HG02840 (cell line): ENCODE results near the gene TRPV5.
"Not testable (repeated sequence)": the region's sequence is repeated elsewhere in the genome, so short reads cannot be mapped to it uniquely, and the experiment has no call there.

Experiments used
- ATAC-seq: cut with Tn5 transposase; IDR thresholded peaks from one replicate; pipeline ENCODE4 v1.9.1; 2021; ENCODE audit warnings: mild to moderate bottlenecking, moderate library complexity, moderate number of reproducible peaks; ENCODE audit not compliant: unreplicated experiment, low FRiP score

The TRPV5 gene

DNA sequence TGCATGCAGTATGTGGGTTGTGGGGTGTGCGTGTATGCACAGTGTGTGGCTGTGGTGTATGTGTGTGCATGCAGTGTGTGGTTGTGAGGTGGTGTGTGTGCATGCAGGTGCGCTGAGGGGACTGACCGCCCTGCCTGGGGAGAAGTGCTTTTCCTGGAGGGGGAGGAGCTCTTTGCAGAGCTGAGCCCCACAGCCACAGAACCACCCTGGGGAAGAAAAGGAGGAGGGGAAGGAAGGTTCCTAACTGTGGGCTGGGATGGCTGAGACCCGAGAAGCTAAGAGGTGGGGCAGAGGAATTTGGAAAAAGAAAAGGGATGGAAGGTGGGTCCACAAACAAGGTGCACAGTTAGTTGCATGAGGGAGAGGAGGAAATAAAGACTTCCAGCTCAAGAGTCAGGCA lies at the start of gene TRPV5:
TRPV5 (minus strand) TSS at position 123 of the 400 bp plus-strand sequence. CDS start 287 bp downstream, outside the sequence.
- ATAC-seq, result no peak

DNA sequence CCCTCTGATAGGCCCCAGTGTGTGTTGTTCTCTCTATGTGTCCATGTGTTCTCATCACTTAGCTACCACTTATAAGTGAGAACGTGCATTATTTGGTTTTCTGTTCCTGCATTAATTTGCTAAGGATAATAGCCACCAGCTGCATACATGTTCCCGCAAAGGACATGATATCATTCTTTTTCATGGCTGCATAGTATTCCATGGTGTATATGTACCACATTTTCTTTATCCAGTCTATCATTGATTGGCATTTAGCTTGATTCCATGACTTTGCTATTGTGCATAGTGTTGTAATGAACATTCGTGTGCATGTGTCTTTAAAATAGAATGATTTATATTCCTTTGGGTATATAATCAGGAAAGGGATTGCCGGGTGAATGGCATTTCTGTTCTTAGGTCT lies 44.9 kb upstream of the TRPV5 start:
- ATAC-seq, result not testable (repeated sequence)

DNA sequence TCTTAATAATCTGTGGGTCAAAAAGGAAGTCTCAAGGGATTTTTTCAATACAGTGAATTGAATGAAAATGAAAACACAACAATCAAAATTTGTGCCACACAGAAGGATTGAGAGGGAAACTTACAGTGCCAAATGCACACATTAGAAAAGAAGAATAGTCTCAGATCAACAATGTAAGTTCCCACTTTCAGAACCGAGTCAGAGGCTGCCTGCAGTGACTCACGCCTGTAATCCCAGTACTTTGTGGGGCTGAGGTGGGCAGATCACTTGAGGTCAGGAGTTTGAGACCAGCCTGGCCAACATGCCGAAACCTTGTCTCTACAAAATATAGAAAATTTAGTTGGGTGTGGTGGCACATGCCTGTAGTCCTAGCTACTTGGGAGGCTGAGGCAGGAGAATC lies 41.1 kb upstream of the TRPV5 start:
- ATAC-seq, result no peak

DNA sequence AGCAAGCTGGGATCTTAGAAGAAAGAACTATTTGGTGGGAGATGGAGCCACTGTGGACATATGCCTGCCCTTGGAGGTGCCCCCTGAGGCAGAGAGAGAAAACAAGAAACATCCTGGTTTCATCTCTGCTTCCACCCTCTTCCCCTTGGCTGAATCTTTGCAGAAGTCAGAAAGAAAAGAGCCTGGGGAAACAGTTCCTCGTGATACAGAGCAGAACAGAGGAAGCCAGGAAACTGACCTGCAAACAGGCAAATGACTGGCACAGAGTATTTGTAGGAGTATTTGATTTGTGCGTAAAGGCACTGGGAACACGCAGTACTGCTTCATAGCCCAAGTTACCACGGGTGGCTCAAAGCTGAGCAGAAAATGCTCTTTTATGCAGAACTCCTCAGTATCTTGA lies 35.6 kb upstream of the TRPV5 start:
- no peak for ATAC-seq

DNA sequence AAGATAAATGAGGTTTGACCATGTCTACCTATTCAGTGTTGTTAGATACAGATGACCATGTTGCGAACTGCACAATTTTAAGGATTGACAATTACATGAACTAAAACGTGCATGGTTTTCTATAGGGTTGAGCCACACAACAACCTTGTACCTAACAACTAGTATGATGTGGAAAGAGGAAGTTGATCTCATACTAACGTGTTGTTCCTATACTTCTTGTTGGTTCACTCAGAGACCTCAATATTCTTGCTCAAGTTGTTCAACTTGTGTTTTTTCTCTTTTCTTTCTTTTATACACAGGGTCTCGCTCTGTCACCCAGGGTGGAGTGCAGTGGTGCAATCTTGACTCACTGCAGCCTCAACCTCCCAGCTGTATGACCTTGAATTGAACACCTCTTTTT lies 34.7 kb upstream of the TRPV5 start:
- ATAC-seq, result no peak

DNA sequence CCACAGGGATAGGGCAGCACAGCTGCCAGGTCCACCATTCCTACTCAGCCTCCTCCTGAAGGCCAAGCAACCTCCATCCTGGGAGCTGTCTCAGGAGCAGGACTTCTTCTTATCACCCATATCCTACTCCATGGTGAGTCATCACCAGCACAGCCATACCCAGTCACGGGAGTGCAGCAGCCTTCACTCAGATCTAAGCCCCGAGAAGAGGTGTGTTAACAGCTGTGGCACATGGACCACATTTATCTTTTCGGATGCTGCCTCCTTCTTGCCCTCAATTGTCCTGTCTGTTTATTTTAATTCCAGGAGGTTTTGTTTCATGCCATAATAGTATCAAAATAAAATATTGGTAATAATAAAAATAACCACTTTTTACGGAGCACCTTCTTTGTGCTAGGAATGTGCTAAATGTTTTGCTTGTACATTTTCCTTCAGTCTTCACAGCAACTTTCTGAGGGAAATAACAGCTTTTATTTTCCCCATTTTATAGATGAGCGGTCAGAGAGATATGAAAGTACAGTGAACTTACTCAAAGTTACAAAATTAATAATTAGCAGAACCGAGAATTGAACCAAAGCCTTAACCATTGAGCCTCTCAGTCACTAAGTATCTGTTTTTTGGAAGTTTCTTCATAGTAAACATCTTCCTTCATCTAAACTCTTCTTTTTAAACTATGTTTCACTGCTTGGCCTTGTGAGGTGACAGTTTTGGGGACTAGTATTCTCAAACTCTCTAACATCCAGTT lies 31.1 kb upstream of the TRPV5 start:
- no peak for ATAC-seq

DNA sequence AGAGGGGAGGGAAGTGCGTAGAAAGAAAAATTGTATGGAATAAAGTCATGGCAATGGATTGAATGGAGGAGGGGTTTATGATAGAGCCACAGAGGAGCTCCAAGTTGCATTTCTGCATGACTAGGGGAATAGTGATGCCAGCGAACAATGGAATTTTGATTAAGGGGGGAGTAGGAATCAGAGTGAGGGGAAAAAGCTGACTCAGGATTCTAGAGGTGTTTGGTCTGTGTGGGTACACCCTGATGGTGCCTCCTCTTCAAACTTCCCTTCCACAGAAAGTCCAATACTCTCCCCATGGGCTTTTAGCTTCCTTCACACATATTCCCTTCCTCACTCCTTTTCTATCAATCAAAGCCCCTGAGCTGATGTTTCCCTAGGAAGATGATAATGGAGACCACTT lies 30.4 kb upstream of the TRPV5 start:
- no peak for ATAC-seq

DNA sequence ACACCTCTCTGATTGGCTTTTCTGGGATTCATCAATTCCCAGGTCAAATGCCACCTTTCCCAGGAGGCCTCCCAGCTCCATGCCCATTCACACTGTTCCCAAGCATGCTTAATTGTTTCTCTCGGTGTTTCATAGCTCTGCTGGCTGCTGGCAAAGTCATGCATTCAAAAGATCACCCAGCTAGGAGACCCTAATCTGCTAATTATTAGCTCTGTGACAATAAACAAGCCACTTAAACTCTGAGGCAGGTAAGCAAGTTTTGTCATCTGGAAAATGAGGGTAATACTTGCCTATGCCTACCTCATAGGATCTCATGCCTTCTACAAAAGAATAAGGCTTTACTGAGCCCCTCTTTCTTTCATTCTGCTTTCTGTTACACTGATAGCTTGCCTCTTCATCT lies 29.4 kb upstream of the TRPV5 start:
- ATAC-seq, result no peak

DNA sequence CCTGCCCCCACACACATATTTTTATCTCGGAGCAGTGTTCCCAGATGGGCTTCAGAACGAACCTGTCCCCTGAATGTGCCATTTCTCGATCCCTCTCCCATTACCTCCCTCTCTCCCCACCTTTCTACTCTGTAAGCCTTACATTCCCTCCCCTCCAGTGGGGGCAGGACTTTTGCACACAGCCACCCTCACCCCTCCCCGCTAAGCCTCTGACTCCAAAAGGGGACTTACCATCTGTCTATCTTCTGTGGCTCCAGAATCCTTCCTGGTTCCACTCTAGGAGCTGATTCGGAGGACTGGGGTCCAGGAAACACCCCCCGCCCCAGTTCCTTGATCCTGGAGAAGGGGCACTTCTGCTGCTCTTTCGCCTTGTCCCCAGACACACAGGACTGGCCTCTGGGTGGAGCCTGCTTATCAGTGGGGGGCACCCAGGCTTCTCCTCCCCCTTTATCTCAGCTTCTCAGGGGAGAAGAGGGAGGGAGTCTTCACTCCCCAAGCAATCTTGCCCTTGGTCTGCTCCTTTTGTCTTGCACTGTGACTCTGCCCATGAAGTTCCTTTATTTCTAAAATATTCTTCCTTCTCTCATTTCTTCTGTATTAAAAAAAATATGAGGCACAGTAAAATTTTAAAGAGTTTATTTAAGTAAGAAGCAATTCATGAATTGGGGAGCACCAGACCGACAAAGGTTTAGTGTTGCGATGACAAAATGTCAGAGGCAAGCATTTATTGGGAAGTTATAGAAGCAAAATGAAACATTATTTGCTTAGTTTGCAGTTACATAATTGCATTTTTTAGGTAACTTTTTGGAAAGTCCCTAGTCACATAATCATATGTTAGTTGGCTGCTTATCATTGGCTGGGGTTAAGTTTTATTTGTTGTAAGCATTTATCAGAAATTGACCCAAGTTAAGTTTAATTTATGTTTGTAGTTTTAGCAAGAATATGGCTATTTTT lies 28.7 kb upstream of the TRPV5 start, which contains the start of gene KEL:
KEL (minus strand) TSS at position 391 of the 954 bp plus-strand sequence; CDS start at position 234, 157 bp downstream.
- no peak for ATAC-seq

DNA sequence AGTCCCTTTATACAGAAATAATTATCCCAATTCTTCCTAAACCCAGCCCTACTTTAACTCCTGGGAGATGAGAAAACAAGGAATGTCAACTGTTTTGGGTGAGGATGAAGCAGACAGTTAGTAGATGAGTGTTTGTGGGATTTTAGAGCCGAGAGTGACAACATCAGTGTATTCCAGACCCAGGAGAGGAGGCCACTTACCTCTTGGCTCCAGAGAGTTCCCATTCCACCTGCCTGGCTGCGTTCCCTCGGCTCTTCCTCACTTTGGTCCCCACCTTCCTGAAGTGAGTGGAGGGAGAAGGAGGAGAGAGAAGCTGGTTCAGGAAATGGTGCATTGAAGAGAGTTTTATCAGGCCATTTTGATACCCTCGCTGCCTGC lies 28.0 kb upstream of the TRPV5 start:
- ATAC-seq, result no peak

DNA sequence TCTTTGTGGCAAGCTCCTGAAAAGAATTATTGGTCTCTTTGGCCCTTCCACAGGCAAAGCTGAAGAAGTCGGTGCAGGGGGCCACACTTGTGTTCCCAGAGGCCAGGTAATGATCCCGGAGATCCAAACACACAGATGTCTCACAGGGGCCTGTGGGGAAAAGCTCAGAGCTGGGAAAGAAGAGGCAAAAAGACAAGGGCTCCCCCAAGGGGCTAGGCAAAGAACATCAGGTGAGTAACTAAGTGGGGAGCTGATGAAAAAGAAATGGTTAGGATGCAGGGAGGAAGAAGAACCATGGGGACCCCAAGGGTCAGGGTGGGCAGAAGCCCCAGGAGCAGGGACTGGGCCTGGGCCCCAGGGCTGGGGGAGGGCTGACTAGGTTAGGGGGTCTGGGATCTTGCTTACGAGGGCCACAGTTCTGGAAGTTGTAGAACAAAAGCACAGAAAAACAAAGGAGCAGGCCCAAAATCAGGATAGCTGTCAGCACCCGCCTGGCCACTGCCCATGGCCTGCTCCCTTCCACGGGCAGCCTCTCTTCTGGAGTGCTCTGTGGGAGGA lies 27.5 kb upstream of the TRPV5 start:
- no peak for ATAC-seq

DNA sequence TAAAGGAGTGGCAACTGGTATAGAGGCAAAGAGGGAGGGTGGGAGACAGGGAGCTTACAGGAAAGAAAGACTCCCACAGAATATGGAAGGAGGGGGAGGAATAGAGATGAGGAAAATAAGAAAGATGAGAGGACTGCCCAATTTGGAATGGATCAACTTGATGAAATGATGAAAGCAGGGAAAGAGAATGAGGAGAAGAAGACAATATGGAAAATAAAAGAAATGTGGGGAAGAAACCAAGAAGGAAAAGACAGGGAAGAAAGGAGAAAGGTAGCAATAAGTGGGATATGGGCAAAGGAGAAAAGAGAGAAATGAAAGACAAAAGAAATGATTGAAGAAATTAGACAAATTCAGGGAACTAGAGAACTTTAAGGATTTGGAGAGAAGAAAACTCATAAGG lies 25.7 kb upstream of the TRPV5 start:
- no peak for ATAC-seq

DNA sequence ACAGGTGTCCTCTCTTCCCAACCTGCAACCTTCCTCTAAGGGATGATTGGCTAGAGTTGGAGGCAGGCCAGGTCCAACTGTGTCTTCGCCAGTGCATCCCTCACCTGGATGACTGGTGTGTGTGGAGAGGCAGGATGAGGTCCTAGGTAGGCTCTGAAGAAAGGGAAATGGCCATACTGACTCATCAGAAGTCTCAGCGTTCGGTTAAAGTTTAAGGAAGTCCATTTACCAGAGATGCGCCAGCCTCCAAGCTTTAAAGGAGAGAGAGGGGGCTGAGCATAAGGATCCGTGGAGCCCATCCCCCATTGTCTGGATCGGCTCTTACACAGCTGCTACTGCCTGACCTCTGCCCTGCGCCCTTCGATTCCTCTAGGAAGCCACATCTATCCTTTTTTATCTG lies 24.2 kb upstream of the TRPV5 start:
- no peak for ATAC-seq

DNA sequence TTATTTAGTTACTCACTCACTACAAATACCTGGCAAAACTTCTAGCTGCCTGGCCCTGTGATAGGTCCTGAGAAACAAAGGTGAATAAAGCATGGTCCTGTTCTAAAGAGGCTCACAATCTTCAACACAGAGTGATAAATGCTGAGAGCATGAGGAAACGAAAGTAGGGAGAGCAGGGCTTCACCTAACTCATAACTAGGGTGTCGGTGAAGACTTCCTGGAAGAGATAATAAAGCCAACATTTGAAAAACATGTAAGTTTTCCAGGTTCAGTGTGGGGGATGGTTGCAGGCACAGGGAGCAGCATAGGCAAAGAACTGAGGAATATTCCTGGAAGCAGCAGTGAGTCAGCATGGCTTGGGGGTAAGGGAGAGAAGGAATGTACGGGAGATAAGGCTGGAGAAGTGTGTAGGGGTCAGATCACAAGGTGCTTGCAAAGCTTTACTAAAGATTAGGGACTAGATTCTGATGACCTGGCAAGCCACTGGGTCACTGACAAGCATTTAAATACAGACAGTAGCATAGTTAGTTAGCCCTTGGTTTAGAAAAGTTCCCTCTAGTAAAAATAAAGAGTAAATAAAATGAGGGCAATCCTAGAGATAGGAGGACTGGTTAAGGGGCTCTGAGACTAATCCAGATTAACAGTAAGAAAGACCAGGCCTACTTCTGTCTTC lies 23.5 kb upstream of the TRPV5 start:
- no peak for ATAC-seq

DNA sequence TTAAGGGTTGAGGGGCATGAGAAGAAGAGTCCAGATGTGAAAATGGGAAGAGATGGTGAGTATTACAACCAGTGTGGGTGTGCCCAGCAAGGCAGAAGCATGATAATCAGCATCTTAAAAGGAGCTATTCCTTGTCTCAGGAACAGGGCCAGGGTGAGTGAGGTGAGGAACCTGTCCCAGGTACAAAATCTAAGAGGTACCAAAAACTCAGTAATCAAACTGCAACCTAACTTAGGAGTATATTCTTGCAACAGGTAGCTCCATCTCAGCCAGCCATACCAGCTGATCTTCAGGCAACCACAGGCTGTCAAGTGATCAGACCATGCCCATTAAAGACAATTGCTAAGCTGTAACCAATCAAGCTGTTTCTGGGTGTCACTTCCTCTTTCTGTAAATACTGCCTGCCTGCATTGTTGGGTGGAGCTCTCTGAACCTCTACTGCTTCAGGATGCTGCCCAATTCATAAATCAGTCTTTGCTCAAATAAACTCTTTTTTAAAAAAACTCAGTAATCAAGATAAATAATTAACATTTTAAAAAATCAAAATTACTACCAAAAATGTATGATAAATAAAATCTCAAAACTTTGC lies 21.2 kb upstream of the TRPV5 start:
- no peak for ATAC-seq

DNA sequence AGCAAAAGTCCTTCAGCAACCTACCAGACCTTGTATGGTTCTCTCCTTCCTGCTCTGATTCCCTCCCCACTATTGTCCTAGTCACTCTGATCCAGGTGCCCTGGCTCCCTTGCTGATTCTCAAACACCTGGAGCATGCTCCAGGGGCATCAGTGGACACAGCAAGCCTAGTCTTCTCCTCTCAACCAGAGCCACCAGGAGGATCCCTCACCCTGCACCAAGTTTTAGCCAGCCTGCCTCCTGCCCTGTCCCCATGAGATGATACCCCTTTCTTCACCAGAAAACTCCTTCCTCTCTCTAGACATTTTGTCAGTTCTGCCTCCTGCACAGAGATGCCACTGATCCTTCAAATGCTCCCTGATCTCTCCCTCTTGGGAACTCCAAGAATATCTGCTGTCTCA lies 16.7 kb upstream of the TRPV5 start:
- ATAC-seq, result no peak

DNA sequence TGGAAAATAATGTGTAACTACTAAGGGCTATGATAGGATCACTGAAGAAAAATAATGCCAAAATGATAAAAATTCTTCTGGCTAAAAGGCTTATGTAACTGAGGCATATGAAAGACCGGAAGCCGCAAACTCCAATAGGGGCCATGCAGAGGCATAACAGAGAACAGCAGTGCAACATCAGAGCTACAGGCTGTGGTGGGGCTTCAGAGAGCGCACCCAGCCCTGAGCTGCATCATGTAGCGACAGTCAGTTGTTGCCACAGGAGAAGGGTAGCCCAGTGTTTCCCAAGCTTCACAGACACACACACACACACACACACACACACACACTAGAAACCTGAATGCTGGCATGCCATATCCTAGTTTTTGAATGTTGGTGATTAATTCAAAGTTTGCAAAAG lies 15.1 kb upstream of the TRPV5 start:
- no peak for ATAC-seq

DNA sequence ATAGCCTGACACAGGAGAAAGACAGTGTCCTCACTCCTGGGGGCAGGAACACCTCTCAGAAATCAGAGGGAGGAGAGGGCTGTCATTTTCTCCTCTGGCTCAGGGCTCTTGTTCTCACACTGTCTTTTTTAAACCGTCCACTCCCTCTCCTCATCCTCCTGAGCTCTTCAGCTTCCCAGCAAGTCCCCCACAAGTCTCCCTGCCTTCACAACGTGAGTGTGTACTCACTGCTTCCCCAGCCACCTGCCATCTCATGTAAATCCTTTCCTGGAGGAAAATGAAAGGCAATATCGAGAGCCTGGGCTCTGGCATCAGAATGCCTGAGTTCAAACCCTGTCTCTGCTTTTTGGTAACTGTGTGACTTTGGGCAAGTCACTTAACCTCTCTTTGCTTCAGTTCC lies 11.5 kb upstream of the TRPV5 start:
- ATAC-seq, result no peak

DNA sequence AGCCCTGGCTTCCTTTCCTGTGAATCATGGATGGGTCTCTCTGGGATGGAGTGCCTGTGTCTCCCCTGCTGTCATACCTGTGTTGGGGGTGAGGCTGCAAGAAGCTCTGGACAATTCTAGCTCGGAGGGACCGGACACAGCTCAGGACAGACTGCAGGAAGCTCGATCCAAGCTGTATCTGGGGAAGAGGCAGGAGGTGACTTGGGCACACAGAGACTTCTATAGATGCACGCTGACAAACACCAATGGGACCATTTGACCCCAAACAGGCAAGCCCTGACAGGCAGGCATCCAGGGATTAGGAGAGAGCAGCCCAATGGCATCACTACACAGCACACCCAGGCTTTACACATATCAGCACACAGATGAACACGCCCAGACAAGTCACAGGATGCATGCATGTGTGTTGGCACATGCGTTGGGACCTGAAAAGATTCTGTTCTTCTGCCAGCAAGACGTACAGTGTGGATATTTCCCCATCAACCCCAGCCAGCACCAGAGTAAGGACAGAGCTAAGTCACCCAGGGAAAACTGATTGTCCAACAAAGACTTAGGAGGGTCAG lies 10.2 kb upstream of the TRPV5 start:
- no peak for ATAC-seq

DNA sequence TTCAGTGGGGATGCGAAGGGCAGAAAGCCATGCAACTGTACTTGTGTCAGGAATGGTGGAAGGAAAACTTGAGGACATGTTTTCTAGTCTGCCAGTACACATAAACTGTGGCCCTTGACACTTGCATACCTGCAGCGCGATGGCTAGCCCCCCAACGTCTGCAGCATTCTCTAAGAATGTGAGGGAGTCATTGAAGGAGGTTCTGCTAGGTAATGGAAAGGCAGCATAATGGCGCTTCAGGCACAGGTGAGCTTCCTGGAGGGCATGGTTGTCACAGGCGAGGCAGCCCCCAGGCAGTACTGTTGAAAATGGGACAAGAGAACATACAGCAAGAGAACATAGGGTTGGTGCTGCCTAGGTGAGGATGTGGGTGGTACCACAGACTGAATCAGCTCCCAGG lies 9.2 kb upstream of the TRPV5 start:
- ATAC-seq, result no peak
